T-helper 9 cell (primary cell): ENCODE measurements around the gene NEK8.
"Not testable (repeated sequence)": the region's sequence is repeated elsewhere in the genome, so short reads cannot be mapped to it uniquely, and the experiment has no call there.

Source experiments
- DNase-seq: peaks from one replicate; pipeline ENCODE4 v3.0.0-alpha.2; 2020

Gene NEK8

GRCh38 chr17:28710861-28711722 is 17.5 kb upstream of the NEK8 start:
- peak; percentile 86 for DNase-seq

GRCh38 chr17:28711723-28712031 is 16.9 kb upstream of the NEK8 start, which contains the start of gene PROCA1:
PROCA1 (minus strand) TSS chr17:28711888; CDS start chr17:28711660, 228 bp downstream.
- peak; percentile 37 for DNase-seq

- DNase-seq, result peak; percentile 50
These were observed 16.4 kb upstream of the NEK8 start for GRCh38 chr17:28712032-28712704.

GRCh38 chr17:28712705-28713415 is 15.7 kb upstream of the NEK8 start:
- DNase-seq, result no peak

- DNase-seq, result no peak
These were observed 14.3 kb upstream of the NEK8 start for GRCh38 chr17:28714281-28714680.

GRCh38 chr17:28715217-28715616 is 13.4 kb upstream of the NEK8 start:
- no peak for DNase-seq

GRCh38 chr17:28716740-28717577 is 11.6 kb upstream of the NEK8 start:
- DNase-seq, result no peak

- no peak for DNase-seq
These were observed 10.8 kb upstream of the NEK8 start, which contains the start of gene RAB34 for GRCh38 chr17:28717578-28718332. RAB34 (minus strand) TSS chr17:28717868; CDS start chr17:28717266, 602 bp downstream.

- DNase-seq, result no peak
These were observed 10.1 kb upstream of the NEK8 start for GRCh38 chr17:28718333-28719020.

- no peak for DNase-seq
These were observed 9.6 kb upstream of the NEK8 start for GRCh38 chr17:28719021-28719433.

GRCh38 chr17:28720247-28720996 is 8.2 kb upstream of the NEK8 start:
- no peak for DNase-seq

GRCh38 chr17:28720997-28721329 is 7.6 kb upstream of the NEK8 start:
- not testable (repeated sequence) for DNase-seq

GRCh38 chr17:28722417-28723158 is 6.0 kb upstream of the NEK8 start:
- no peak for DNase-seq

GRCh38 chr17:28723159-28723835 is 5.3 kb upstream of the NEK8 start:
- no peak for DNase-seq

- DNase-seq, result not testable (repeated sequence)
These were observed 4.6 kb upstream of the NEK8 start for GRCh38 chr17:28723836-28724499.

- no peak for DNase-seq
These were observed 4.0 kb upstream of the NEK8 start for GRCh38 chr17:28724500-28725165.

GRCh38 chr17:28725166-28725659 is 3.4 kb upstream of the NEK8 start:
- DNase-seq, result no peak
